WTC11 (cell line): ENCODE measurements around the gene MAN2B2. TPM values are rescaled to one million over a fixed set of nuclear protein-coding genes. Genes with fewer than 3 reads are reported as not detected.

Experiments used
- ATAC-seq: fragments of 200-7000 bp; cut with Tn5 transposase; 2 replicates; pipeline ENCODE4 v1.10.0; 2021; ENCODE audit warnings: mild to moderate bottlenecking, moderate library complexity
- CTCF ChIA-PET: fragments of 300-600 bp; sonication (Branson Sonifier 250); formaldehyde crosslinking; loops from one replicate; lab custom pipeline; 2021; ENCODE audit warnings: antibody characterized with exemption; lab: Charles Lee
- POLR2A ChIA-PET: fragments of 350-600 bp; sonication (Branson Sonifier 250); formaldehyde crosslinking; loops from one replicate; lab custom pipeline; 2021; ENCODE audit warnings: antibody characterized with exemption; lab: Charles Lee
- DNase-seq: peaks from one replicate; pipeline ENCODE4 v3.0.0; 2021; ENCODE audit warnings: low spot score
- H3K27ac Mint-ChIP-seq: 2 replicates; pipeline ENCODE4 v1.8.0; 2021; ENCODE audit warnings: mixed read lengths
- H3K27me3 Mint-ChIP-seq: 2 replicates; pipeline ENCODE4 v1.8.0; 2021; ENCODE audit warnings: low read depth, mild to moderate bottlenecking, moderate library complexity, mixed read lengths
- H3K36me3 Mint-ChIP-seq: 2 replicates; pipeline ENCODE4 v1.8.0; 2021; ENCODE audit warnings: mixed read lengths
- H3K4me1 Mint-ChIP-seq: 2 replicates; pipeline ENCODE4 v1.8.0; 2022; ENCODE audit warnings: mixed read lengths
- H3K4me3 Mint-ChIP-seq: 2 replicates; pipeline ENCODE4 v1.8.0; 2021; ENCODE audit warnings: mild to moderate bottlenecking, moderate library complexity, mixed read lengths
- H3K9me3 Mint-ChIP-seq: 2 replicates; pipeline ENCODE4 v1.8.0; 2021; ENCODE audit warnings: mixed read lengths
- ATF3 ChIP-seq: sonication (generic); formaldehyde crosslinking; conservative IDR thresholded peaks from 2 replicates; pipeline ENCODE4 v1.8.1; 2022; ENCODE audit warnings: mild to moderate bottlenecking, missing genetic modification reagents
- CBFB ChIP-seq: sonication (generic); formaldehyde crosslinking; IDR thresholded peaks from 2 replicates; pipeline ENCODE4 v1.8.1; 2022; ENCODE audit warnings: mild to moderate bottlenecking, low read depth, missing genetic modification reagents
- CREB1 ChIP-seq: sonication (generic); formaldehyde crosslinking; IDR thresholded peaks from 2 replicates; pipeline ENCODE4 v1.8.0; 2023; ENCODE audit warnings: mild to moderate bottlenecking, missing genetic modification reagents
- E2F5 ChIP-seq: sonication (generic); formaldehyde crosslinking; IDR thresholded peaks from 2 replicates; pipeline ENCODE4 v1.8.1; 2022; ENCODE audit warnings: mild to moderate bottlenecking, moderate library complexity, missing genetic modification reagents
- ELF4 ChIP-seq: sonication (generic); formaldehyde crosslinking; IDR thresholded peaks from 2 replicates; pipeline ENCODE4 v1.8.1; 2022; ENCODE audit warnings: low read depth, mild to moderate bottlenecking, moderate library complexity, missing genetic modification reagents
- EMX1 ChIP-seq: fragments of 250-450 bp; sonication (Bioruptor Pico); IDR thresholded peaks from 2 replicates; pipeline ENCODE4 v1.8.0; 2021; ENCODE audit warnings: mild to moderate bottlenecking
- ESRRA ChIP-seq: sonication (generic); formaldehyde crosslinking; IDR thresholded peaks from 2 replicates; pipeline ENCODE4 v1.8.1; 2022; ENCODE audit warnings: mild to moderate bottlenecking, missing genetic modification reagents, borderline replicate concordance
- FOXP1 ChIP-seq: sonication (generic); formaldehyde crosslinking; IDR thresholded peaks from 2 replicates; pipeline ENCODE4 v1.8.0; 2022; ENCODE audit warnings: missing genetic modification reagents, mild to moderate bottlenecking, moderate library complexity, borderline replicate concordance
- FOXP4 ChIP-seq: sonication (generic); formaldehyde crosslinking; IDR thresholded peaks from 2 replicates; pipeline ENCODE4 v1.8.0; 2022; ENCODE audit warnings: mild to moderate bottlenecking, missing genetic modification reagents
- GABPB1 ChIP-seq: sonication (generic); formaldehyde crosslinking; IDR thresholded peaks from 2 replicates; pipeline ENCODE4 v1.8.1; 2023; ENCODE audit warnings: mild to moderate bottlenecking, missing genetic modification reagents
- IRF2 ChIP-seq: sonication (generic); formaldehyde crosslinking; IDR thresholded peaks from 2 replicates; pipeline ENCODE4 v1.8.0; 2022; ENCODE audit warnings: low read depth, missing genetic modification reagents, borderline replicate concordance
- JAZF1 ChIP-seq: fragments of 250-450 bp; sonication (Bioruptor Pico); IDR thresholded peaks from 2 replicates; pipeline ENCODE4 v1.9.0; 2021; ENCODE audit warnings: moderate library complexity, mild to moderate bottlenecking, inconsistent platforms
- KAT7 ChIP-seq: sonication (generic); formaldehyde crosslinking; IDR thresholded peaks from 2 replicates; pipeline ENCODE4 v1.8.1; 2023; ENCODE audit warnings: missing genetic modification reagents, mild to moderate bottlenecking, borderline replicate concordance
- MXD4 ChIP-seq: fragments of 250-450 bp; sonication (Bioruptor Pico); IDR thresholded peaks from 2 replicates; pipeline ENCODE4 v1.8.0; 2021; ENCODE audit warnings: mild to moderate bottlenecking, moderate library complexity, borderline replicate concordance
- MYBL2 ChIP-seq: sonication (generic); formaldehyde crosslinking; IDR thresholded peaks from 2 replicates; pipeline ENCODE4 v1.8.1; 2023; ENCODE audit warnings: mild to moderate bottlenecking, moderate library complexity, missing genetic modification reagents
- NFATC4 ChIP-seq: fragments of 250-450 bp; sonication (Bioruptor Pico); IDR thresholded peaks from 2 replicates; pipeline ENCODE4 v1.9.0; 2021; ENCODE audit warnings: mild to moderate bottlenecking
- NFE2L1 ChIP-seq: sonication (generic); formaldehyde crosslinking; IDR thresholded peaks from 2 replicates; pipeline ENCODE4 v1.8.1; 2023; ENCODE audit warnings: missing genetic modification reagents
- NR3C1 ChIP-seq: sonication (generic); formaldehyde crosslinking; conservative IDR thresholded peaks from 2 replicates; pipeline ENCODE4 v1.8.1; 2023; ENCODE audit warnings: low read depth, mild to moderate bottlenecking, missing genetic modification reagents
- PRDM15 ChIP-seq: sonication (generic); formaldehyde crosslinking; IDR thresholded peaks from 2 replicates; pipeline ENCODE4 v1.8.0; 2022; ENCODE audit warnings: missing genetic modification reagents
- RELA ChIP-seq: sonication (generic); formaldehyde crosslinking; IDR thresholded peaks from 2 replicates; pipeline ENCODE4 v1.8.1; 2022; ENCODE audit warnings: missing genetic modification reagents, mild to moderate bottlenecking, borderline replicate concordance
- SOX15 ChIP-seq: fragments of 250-450 bp; sonication (Bioruptor Pico); IDR thresholded peaks from 2 replicates; pipeline ENCODE4 v1.9.0; 2021; ENCODE audit warnings: mild to moderate bottlenecking
- SP1 ChIP-seq: sonication (generic); formaldehyde crosslinking; conservative IDR thresholded peaks from 2 replicates; pipeline ENCODE4 v1.8.1; 2022; ENCODE audit warnings: missing genetic modification reagents
- STAT6 ChIP-seq: sonication (generic); formaldehyde crosslinking; conservative IDR thresholded peaks from 2 replicates; pipeline ENCODE4 v1.8.1; 2023; ENCODE audit warnings: mild to moderate bottlenecking, low read depth, missing genetic modification reagents, moderate library complexity
- ZBTB21 ChIP-seq: sonication (generic); formaldehyde crosslinking; IDR thresholded peaks from 2 replicates; pipeline ENCODE4 v1.8.1; 2023; ENCODE audit warnings: mild to moderate bottlenecking, missing genetic modification reagents, borderline replicate concordance
- ZNF219 ChIP-seq: sonication (generic); formaldehyde crosslinking; IDR thresholded peaks from 2 replicates; pipeline ENCODE4 v1.8.0; 2023; ENCODE audit warnings: missing genetic modification reagents, mild to moderate bottlenecking, borderline replicate concordance
- ZNF317 ChIP-seq: sonication (generic); formaldehyde crosslinking; IDR thresholded peaks from 2 replicates; pipeline ENCODE4 v1.8.1; 2023; ENCODE audit warnings: low read depth, mild to moderate bottlenecking, moderate library complexity, missing genetic modification reagents, borderline replicate concordance
- ZNF396 ChIP-seq: fragments of 250-450 bp; sonication (Bioruptor Pico); IDR thresholded peaks from 2 replicates; pipeline ENCODE4 v1.8.0; 2021; ENCODE audit warnings: mild to moderate bottlenecking, moderate library complexity, borderline replicate concordance
- ZNF423 ChIP-seq: fragments of 250-450 bp; sonication (Bioruptor Pico); IDR thresholded peaks from 2 replicates; pipeline ENCODE4 v2.1.2; 2022; ENCODE audit warnings: mild to moderate bottlenecking, moderate library complexity
- total RNA-seq: library from RNA; stranded (reverse); gene quantifications from 3 replicates; pipeline ENCODE4 v1.2.3, GENCODE V29; 2021

The MAN2B2 gene
- total RNA-seq, 1 experiment from 2014 or later: 6.3 TPM

- Mint-ChIP-seq H3K9me3 (peaks cover 7% of the 10 kb centered on the region), H3K4me3 (no peak overlapping the region), H3K4me1 (no peaks in the 10 kb centered on the region; the same call in 1 of the 2 replicates), H3K27me3 (peaks cover 22% of the 10 kb centered on the region), H3K27ac (no peak overlapping the region), H3K36me3 (peaks cover 23% of the 10 kb centered on the region)
- no peak for ATAC-seq
- ChIA-PET POLR2A (no interaction called here), CTCF (no interaction called here)
- no peak for TF ChIP-seq ZNF219 (CRISPR knock-in tag)
- TF ChIP-seq IRF2: no peak
- no peak for TF ChIP-seq GABPB1 (CRISPR knock-in tag)
- TF ChIP-seq ATF3 (CRISPR knock-in tag): no peak
- no peak for TF ChIP-seq ZNF317 (CRISPR knock-in tag)
- TF ChIP-seq MYBL2 (CRISPR knock-in tag): no peak
- TF ChIP-seq JAZF1 (CRISPR knock-in tag): no peak
- TF ChIP-seq NFE2L1 (CRISPR knock-in tag): no peak
- TF ChIP-seq KAT7 (CRISPR knock-in tag): no peak
- TF ChIP-seq FOXP1 (CRISPR knock-in tag): no peak
- TF ChIP-seq RELA (CRISPR knock-in tag): no peak
- TF ChIP-seq STAT6 (CRISPR knock-in tag): no peak
- no peak for TF ChIP-seq ESRRA (CRISPR knock-in tag)
- TF ChIP-seq ZBTB21: no peak
- no peak for DNase-seq
Measured at GRCh38 chr4:6577409-6577808, 2.4 kb downstream of the MAN2B2 start.

GRCh38 chr4:6578221-6578620, 3.2 kb downstream of the MAN2B2 start:
- no peak overlapping the region for H3K27ac Mint-ChIP-seq
- peaks cover 12% of the 10 kb centered on the region for H3K9me3 Mint-ChIP-seq
- no peak overlapping the region for H3K4me3 Mint-ChIP-seq
- CTCF ChIA-PET: no interaction called here
- H3K27me3 Mint-ChIP-seq: peaks cover 14% of the 10 kb centered on the region
- POLR2A ChIA-PET: no interaction called here
- DNase-seq (no peak), ATAC-seq (no peak)
- H3K36me3 Mint-ChIP-seq: peaks cover 28% of the 10 kb centered on the region
- no peaks in the 10 kb centered on the region; the same call in 1 of the 2 replicates for H3K4me1 Mint-ChIP-seq
- TF ChIP-seq NFATC4 (CRISPR knock-in tag) (no peak), SP1 (CRISPR knock-in tag) (no peak), ZNF219 (CRISPR knock-in tag) (no peak), FOXP4 (CRISPR knock-in tag) (no peak), MXD4 (CRISPR knock-in tag) (no peak), EMX1 (CRISPR knock-in tag) (no peak), PRDM15 (CRISPR knock-in tag) (no peak), CREB1 (no peak), NR3C1 (CRISPR knock-in tag) (no peak), GABPB1 (CRISPR knock-in tag) (no peak), SOX15 (CRISPR knock-in tag) (no peak), ZNF423 (no peak), ZNF396 (CRISPR knock-in tag) (no peak), ESRRA (CRISPR knock-in tag) (no peak), ELF4 (CRISPR knock-in tag) (no peak), CBFB (no peak), E2F5 (CRISPR knock-in tag) (no peak)
